ENCODE results near the gene SPOP. TPM values are rescaled to one million over a fixed set of nuclear protein-coding genes. Genes with fewer than 3 reads are reported as not detected.

Gene SPOP
- total and polyA plus RNA-seq, 2 donors, result 54.7 to 64.3 TPM

DNA sequence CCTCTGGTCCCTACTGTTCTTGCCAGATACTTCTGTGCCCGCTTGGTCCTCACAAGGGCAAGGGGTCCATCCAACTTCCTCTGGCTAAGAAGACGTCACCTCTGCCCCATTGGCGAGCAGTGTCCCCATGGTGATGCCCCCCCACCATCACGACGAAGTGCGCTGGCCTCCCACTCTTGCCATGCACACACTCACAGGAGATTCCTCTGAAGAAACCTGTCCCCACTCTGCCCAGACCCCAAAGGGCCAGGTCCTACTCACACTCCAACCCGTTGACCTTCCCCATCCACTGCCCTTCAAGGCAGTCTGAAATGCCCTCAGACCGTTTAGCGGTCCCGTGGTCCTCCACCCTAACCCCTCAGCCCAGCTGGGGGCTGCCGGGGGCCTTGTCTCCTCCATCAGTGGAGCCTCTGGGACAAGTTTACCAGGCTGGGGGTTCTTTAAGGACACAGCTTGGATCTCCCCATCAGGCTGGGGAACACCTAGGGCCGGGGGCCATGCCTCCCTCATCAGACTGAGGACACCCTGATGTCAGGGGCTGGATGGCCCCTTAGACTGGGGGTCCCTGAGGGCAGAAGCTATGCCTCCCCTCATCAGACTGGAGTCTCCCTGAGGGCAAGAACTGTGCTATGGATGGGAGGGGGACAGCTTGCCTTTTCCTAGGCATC is 95.7 kb downstream of the SPOP start:
- Histone ChIP-seq H3K4me1 (ENCODE audit: control insufficient read depth in 2 of 2, insufficient read depth in 2 of 2, low read length in 2 of 2) (no peaks in the 10 kb centered on the region), H3K27me3 (ENCODE audit: control insufficient read depth in 2 of 2, insufficient read depth in 1 of 2, low read length in 1 of 2) (peaks cover 18 to 31% of the 10 kb centered on the region in 2 donors), H3K36me3 (ENCODE audit: control insufficient read depth in 2 of 2, insufficient read depth in 2 of 2, low read length in 1 of 2) (no peaks in the 10 kb centered on the region), H3K4me3 (ENCODE audit: low read length in 2 of 2) (no peak overlapping the region), H3K9me3 (ENCODE audit: control insufficient read depth in 2 of 2, insufficient read depth in 1 of 2, low read length in 1 of 2) (peaks cover 0 to under 1% of the 10 kb centered on the region in 2 donors), H3K27ac (ENCODE audit: low read depth in 1 of 2, low read length in 1 of 2) (no peak overlapping the region)
- 97% methylated on average over 12 of the region's 12 CpGs for WGBS
- no peak for DNase-seq (ENCODE audit: low read depth in 6 of 9, low spot score in 9 of 9)

DNA sequence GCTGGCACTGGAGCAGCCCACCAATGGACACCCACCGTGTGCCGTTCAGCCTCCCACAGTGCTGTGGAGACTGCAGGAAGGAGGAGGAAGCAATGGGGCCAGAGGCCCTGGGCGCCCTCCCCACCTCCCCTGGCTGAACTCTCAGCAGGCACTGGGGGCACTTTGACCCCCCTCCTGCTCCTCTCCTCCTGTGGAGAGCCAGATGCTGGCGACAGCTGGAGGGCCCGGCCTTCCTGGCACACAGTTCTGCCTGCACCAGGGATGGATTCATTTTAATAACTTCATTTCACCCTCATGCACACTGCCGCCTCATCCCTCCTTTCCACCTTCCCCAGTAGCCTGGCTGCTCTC is 96.3 kb downstream of the SPOP start:
- no peaks in the 10 kb centered on the region for H3K36me3 ChIP-seq (ENCODE audit: control insufficient read depth in 2 of 2, insufficient read depth in 2 of 2, low read length in 1 of 2)
- no peak for DNase-seq (ENCODE audit: low read depth in 6 of 9, low spot score in 9 of 9)
- WGBS, result 89% methylated on average over 6 of the region's 6 CpGs
- H3K4me3 ChIP-seq (ENCODE audit: low read length in 2 of 2), result no peak overlapping the region
- H3K27ac ChIP-seq (ENCODE audit: low read depth in 1 of 2, low read length in 1 of 2), result no peak overlapping the region
- peaks cover 24 to 37% of the 10 kb centered on the region in 2 donors for H3K27me3 ChIP-seq (ENCODE audit: control insufficient read depth in 2 of 2, insufficient read depth in 1 of 2, low read length in 1 of 2)
- H3K4me1 ChIP-seq (ENCODE audit: control insufficient read depth in 2 of 2, insufficient read depth in 2 of 2, low read length in 2 of 2), result no peaks in the 10 kb centered on the region
- H3K9me3 ChIP-seq (ENCODE audit: control insufficient read depth in 2 of 2, insufficient read depth in 1 of 2, low read length in 1 of 2), result peaks cover 0 to 6% of the 10 kb centered on the region in 2 donors

DNA sequence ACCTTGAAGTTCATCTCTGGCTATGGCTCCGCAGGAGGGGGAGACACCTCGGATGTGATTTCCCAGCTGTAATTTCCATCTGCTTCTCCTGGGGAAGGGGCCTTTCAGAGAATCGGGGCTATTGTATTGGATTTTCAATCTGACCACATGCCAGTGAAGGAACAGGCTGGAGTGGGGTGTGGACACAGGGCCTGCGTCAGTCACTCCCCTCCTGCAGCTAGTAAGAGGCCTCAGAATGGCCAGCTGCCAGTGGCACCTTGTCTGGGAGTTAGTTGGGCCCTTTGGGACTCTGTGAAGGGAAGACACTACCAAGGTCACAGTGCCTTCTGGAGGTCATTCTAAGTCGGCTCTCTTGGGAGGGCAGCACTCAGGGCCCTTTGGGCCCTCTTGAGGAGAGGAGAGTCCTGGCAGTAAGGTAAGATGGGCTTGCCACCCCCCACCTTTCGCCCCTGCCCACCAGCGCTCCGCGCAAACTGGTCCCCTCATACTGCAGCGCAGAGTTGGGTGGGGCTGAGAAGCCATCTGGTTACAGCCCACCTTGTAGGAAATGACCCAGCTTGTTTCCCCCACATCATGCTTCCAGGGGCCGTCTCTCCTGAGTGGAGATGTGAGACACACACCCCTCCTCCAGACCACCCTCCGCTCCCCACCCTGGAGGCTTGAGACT is 96.8 kb downstream of the SPOP start:
- WGBS, result 95% methylated on average over 12 of the region's 12 CpGs
- no peak for DNase-seq (ENCODE audit: low read depth in 6 of 9, low spot score in 9 of 9)

DNA sequence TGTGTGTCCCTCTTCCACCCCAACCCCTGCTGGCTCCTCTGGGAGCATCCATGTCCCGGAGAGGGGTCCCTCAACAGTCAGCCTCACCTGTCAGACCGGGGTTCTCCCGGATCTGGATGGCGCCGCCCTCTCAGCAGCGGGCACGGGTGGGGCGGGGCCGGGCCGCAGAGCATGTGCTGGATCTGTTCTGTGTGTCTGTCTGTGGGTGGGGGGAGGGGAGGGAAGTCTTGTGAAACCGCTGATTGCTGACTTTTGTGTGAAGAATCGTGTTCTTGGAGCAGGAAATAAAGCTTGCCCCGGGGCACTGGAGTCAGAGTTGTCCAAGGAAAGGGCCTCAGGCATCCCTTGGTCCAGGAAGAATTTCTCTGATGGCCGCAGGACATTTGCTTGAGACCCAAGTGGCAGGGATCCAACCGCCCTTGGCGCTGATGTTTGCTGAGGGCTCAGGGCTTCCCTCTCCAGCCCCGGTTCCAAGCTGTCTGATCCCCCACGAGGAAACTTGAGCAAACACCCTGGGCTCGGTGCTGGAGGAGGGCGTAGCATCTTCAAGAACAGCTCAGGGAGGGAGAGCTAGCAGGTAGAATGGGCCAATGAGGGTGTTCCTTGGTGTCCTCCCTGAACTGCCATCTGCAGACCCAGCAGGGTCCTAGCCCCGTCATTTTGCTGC is 97.7 kb downstream of the SPOP start:
- no peak for DNase-seq (ENCODE audit: low read depth in 6 of 9, low spot score in 9 of 9)
- 94% methylated on average over 21 of the region's 21 CpGs for WGBS

More for the DNA sequence above, 96.8 kb downstream of the SPOP start:
- Histone ChIP-seq H3K4me3 (ENCODE audit: low read length in 2 of 2) (no peak overlapping the region), H3K27ac (ENCODE audit: low read depth in 1 of 2, low read length in 1 of 2) (no peak overlapping the region), H3K27me3 (ENCODE audit: control insufficient read depth in 2 of 2, insufficient read depth in 1 of 2, low read length in 1 of 2) (peaks cover 29 to 42% of the 10 kb centered on the region in 2 donors), H3K9me3 (ENCODE audit: control insufficient read depth in 2 of 2, insufficient read depth in 1 of 2, low read length in 1 of 2) (peaks cover 0 to 6% of the 10 kb centered on the region in 2 donors), H3K4me1 (ENCODE audit: control insufficient read depth in 2 of 2, insufficient read depth in 2 of 2, low read length in 2 of 2) (peaks cover 0 to 4% of the 10 kb centered on the region in 2 donors), H3K36me3 (ENCODE audit: control insufficient read depth in 2 of 2, insufficient read depth in 2 of 2, low read length in 1 of 2) (no peaks in the 10 kb centered on the region)

DNA sequence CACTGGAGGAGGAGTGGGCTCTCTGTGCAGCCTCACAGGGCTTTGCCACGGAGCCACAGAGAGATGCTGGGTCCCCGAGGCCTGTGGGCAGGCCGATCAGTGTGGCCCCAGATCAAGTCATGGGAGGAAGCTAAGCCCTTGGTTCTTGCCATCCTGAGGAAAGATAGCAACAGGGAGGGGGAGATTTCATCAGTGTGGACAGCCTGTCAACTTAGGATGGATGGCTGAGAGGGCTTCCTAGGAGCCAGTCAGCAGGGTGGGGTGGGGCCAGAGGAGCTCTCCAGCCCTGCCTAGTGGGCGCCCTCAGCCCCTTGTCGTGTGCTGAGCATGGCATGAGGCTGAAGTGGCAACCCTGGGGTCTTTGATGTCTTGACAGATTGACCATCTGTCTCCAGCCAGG is 98.4 kb downstream of the SPOP start:
- H3K4me3 ChIP-seq (ENCODE audit: low read length in 2 of 2), result no peak overlapping the region
- no peak overlapping the region for H3K27ac ChIP-seq (ENCODE audit: low read depth in 1 of 2, low read length in 1 of 2)
- H3K27me3 ChIP-seq (ENCODE audit: control insufficient read depth in 2 of 2, insufficient read depth in 1 of 2, low read length in 1 of 2), result peaks cover 44 to 58% of the 10 kb centered on the region in 2 donors
- peaks cover 5 to 6% of the 10 kb centered on the region in 2 donors for H3K9me3 ChIP-seq (ENCODE audit: control insufficient read depth in 2 of 2, insufficient read depth in 1 of 2, low read length in 1 of 2)
- H3K36me3 ChIP-seq (ENCODE audit: control insufficient read depth in 2 of 2, insufficient read depth in 2 of 2, low read length in 1 of 2), result no peaks in the 10 kb centered on the region
- H3K4me1 ChIP-seq (ENCODE audit: control insufficient read depth in 2 of 2, insufficient read depth in 2 of 2, low read length in 2 of 2), result peaks cover 0 to 5% of the 10 kb centered on the region in 2 donors
- DNase-seq (ENCODE audit: low read depth in 6 of 9, low spot score in 9 of 9), result no peak
- WGBS, result 95% methylated on average over 5 of the region's 5 CpGs

More for the DNA sequence above, 97.7 kb downstream of the SPOP start:
- H3K36me3 ChIP-seq (ENCODE audit: control insufficient read depth in 2 of 2, insufficient read depth in 2 of 2, low read length in 1 of 2), result no peaks in the 10 kb centered on the region
- peaks cover 38 to 51% of the 10 kb centered on the region in 2 donors for H3K27me3 ChIP-seq (ENCODE audit: control insufficient read depth in 2 of 2, insufficient read depth in 1 of 2, low read length in 1 of 2)
- no peak overlapping the region for H3K4me3 ChIP-seq (ENCODE audit: low read length in 2 of 2)
- peaks cover 5 to 6% of the 10 kb centered on the region in 2 donors for H3K9me3 ChIP-seq (ENCODE audit: control insufficient read depth in 2 of 2, insufficient read depth in 1 of 2, low read length in 1 of 2)
- H3K27ac ChIP-seq (ENCODE audit: low read depth in 1 of 2, low read length in 1 of 2), result no peak overlapping the region
- peaks cover 0 to 5% of the 10 kb centered on the region in 2 donors for H3K4me1 ChIP-seq (ENCODE audit: control insufficient read depth in 2 of 2, insufficient read depth in 2 of 2, low read length in 2 of 2)

DNA sequence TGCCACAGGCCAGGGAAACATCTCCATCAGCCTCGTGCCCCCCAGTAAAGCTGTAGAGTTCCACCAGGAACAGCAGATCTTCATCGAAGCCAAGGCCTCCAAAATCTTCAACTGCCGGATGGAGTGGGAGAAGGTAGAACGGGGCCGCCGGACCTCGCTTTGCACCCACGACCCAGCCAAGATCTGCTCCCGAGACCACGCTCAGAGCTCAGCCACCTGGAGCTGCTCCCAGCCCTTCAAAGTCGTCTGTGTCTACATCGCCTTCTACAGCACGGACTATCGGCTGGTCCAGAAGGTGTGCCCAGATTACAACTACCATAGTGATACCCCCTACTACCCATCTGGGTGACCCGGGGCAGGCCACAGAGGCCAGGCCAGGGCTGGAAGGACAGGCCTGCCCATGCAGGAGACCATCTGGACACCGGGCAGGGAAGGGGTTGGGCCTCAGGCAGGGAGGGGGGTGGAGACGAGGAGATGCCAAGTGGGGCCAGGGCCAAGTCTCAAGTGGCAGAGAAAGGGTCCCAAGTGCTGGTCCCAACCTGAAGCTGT is 98.9 kb downstream of the SPOP start:
- no peak overlapping the region for H3K27ac ChIP-seq (ENCODE audit: low read depth in 1 of 2, low read length in 1 of 2)
- H3K4me3 ChIP-seq (ENCODE audit: low read length in 2 of 2), result no peak overlapping the region
- H3K9me3 ChIP-seq (ENCODE audit: control insufficient read depth in 2 of 2, insufficient read depth in 1 of 2, low read length in 1 of 2), result peaks cover 5 to 6% of the 10 kb centered on the region in 2 donors
- DNase-seq (ENCODE audit: low read depth in 6 of 9, low spot score in 9 of 9), result no peak
- 96% methylated on average over 17 of the region's 17 CpGs for WGBS
- H3K36me3 ChIP-seq (ENCODE audit: control insufficient read depth in 2 of 2, insufficient read depth in 2 of 2, low read length in 1 of 2), result no peaks in the 10 kb centered on the region
- peaks cover 49 to 63% of the 10 kb centered on the region in 2 donors for H3K27me3 ChIP-seq (ENCODE audit: control insufficient read depth in 2 of 2, insufficient read depth in 1 of 2, low read length in 1 of 2)
- H3K4me1 ChIP-seq (ENCODE audit: control insufficient read depth in 2 of 2, insufficient read depth in 2 of 2, low read length in 2 of 2), result peaks cover 0 to 5% of the 10 kb centered on the region in 2 donors

DNA sequence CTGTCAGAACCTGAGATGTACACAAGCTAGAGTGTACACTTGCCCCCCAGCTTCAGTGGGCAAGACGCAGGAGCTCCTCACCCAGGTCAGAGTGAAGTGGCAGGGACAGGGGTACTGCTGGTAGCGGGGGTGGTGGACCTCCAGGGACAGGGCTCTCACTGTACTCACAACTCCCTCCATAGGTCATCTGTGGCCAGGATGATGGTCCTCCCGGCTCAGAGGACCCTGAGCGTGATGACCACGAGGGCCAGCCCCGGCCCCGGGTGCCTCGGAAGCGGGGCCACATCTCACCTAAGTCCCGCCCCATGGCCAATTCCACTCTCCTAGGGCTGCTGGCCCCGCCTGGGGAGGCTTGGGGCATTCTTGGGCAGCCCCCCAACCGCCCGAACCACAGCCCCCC is 99.5 kb downstream of the SPOP start:
- no peak for DNase-seq (ENCODE audit: low read depth in 6 of 9, low spot score in 9 of 9)
- no peaks in the 10 kb centered on the region for H3K36me3 ChIP-seq (ENCODE audit: control insufficient read depth in 2 of 2, insufficient read depth in 2 of 2, low read length in 1 of 2)
- peaks cover 0 to 5% of the 10 kb centered on the region in 2 donors for H3K4me1 ChIP-seq (ENCODE audit: control insufficient read depth in 2 of 2, insufficient read depth in 2 of 2, low read length in 2 of 2)
- H3K4me3 ChIP-seq (ENCODE audit: low read length in 2 of 2), result no peak overlapping the region
- H3K27me3 ChIP-seq (ENCODE audit: control insufficient read depth in 2 of 2, insufficient read depth in 1 of 2, low read length in 1 of 2), result peaks cover 55 to 69% of the 10 kb centered on the region in 2 donors
- H3K27ac ChIP-seq (ENCODE audit: low read depth in 1 of 2, low read length in 1 of 2), result no peak overlapping the region
- H3K9me3 ChIP-seq (ENCODE audit: control insufficient read depth in 2 of 2, insufficient read depth in 1 of 2, low read length in 1 of 2), result peaks cover 5 to 6% of the 10 kb centered on the region in 2 donors
- WGBS, result 97% methylated on average over 13 of the region's 13 CpGs

DNA sequence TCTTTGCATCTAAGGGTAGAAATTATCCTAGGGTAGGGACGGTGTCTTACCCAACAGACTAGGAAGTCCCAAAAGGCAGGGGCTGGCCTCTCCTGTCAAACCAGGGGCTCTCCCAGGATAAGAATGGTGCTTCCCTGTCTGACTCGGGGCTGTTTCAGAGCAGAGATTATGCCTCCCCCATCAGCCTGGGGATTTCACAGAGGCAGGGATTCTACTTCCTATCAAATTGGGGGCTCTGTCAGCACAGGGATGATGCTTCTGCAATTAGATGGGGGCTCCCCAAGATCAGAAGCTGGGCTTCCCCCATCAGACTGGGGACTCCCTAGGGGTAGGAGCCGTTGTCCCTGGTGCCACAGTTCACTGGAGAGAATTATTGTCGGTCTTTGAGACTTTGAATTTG is 99.9 kb downstream of the SPOP start:
- DNase-seq (ENCODE audit: low read depth in 6 of 9, low spot score in 9 of 9), result no peak
- Histone ChIP-seq H3K27me3 (ENCODE audit: control insufficient read depth in 2 of 2, insufficient read depth in 1 of 2, low read length in 1 of 2) (peaks cover 56 to 73% of the 10 kb centered on the region in 2 donors), H3K27ac (ENCODE audit: low read depth in 1 of 2, low read length in 1 of 2) (no peak overlapping the region), H3K36me3 (ENCODE audit: control insufficient read depth in 2 of 2, insufficient read depth in 2 of 2, low read length in 1 of 2) (no peaks in the 10 kb centered on the region), H3K4me1 (ENCODE audit: control insufficient read depth in 2 of 2, insufficient read depth in 2 of 2, low read length in 2 of 2) (peaks cover 0 to 5% of the 10 kb centered on the region in 2 donors), H3K9me3 (ENCODE audit: control insufficient read depth in 2 of 2, insufficient read depth in 1 of 2, low read length in 1 of 2) (peaks cover 5 to 6% of the 10 kb centered on the region in 2 donors), H3K4me3 (ENCODE audit: low read length in 2 of 2) (no peak overlapping the region)
- WGBS, result 90% methylated on average over 4 of the region's 4 CpGs

DNA sequence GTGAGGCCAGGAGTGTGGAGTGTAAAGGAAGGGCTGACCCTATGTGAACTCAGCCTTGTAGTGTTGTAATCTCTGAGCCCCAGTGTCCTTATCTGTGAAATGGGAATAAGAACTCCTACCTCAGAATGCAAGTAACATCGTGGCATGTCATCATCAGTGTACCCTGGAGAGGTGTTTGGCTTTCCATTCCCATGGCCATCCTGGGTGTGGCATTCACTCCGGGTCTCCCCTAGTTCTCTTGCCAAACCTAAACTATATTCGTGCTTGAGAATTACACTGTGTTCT is 100.3 kb downstream of the SPOP start:
- H3K27ac ChIP-seq (ENCODE audit: low read depth in 1 of 2, low read length in 1 of 2), result no peak overlapping the region
- WGBS, result 88% methylated on average over 3 of the region's 3 CpGs
- peaks cover 59 to 77% of the 10 kb centered on the region in 2 donors for H3K27me3 ChIP-seq (ENCODE audit: control insufficient read depth in 2 of 2, insufficient read depth in 1 of 2, low read length in 1 of 2)
- H3K4me1 ChIP-seq (ENCODE audit: control insufficient read depth in 2 of 2, insufficient read depth in 2 of 2, low read length in 2 of 2), result peaks cover 0 to 5% of the 10 kb centered on the region in 2 donors
- H3K4me3 ChIP-seq (ENCODE audit: low read length in 2 of 2), result no peak overlapping the region
- peaks cover 5 to 6% of the 10 kb centered on the region in 2 donors for H3K9me3 ChIP-seq (ENCODE audit: control insufficient read depth in 2 of 2, insufficient read depth in 1 of 2, low read length in 1 of 2)
- DNase-seq (ENCODE audit: low read depth in 6 of 9, low spot score in 9 of 9), result no peak
- no peaks in the 10 kb centered on the region for H3K36me3 ChIP-seq (ENCODE audit: control insufficient read depth in 2 of 2, insufficient read depth in 2 of 2, low read length in 1 of 2)

Data from thymus (tissue), 11 donors.